GM18520 (cell line): ENCODE results near the gene DSCAM.

ENCODE experiments used
- ATAC-seq: cut with Tn5 transposase; IDR thresholded peaks from one replicate; pipeline ENCODE4 v1.9.1; 2021; ENCODE audit not compliant: unreplicated experiment

The DSCAM gene

GRCh38 chr21:40719615-40720014 is 127.3 kb downstream of the DSCAM start:
- ATAC-seq = no peak

GRCh38 chr21:40717028-40717427 is 129.9 kb downstream of the DSCAM start:
- ATAC-seq = no peak

- ATAC-seq = no peak
Measured at GRCh38 chr21:40714536-40714935, 132.4 kb downstream of the DSCAM start.

GRCh38 chr21:40707656-40708244 is 139.2 kb downstream of the DSCAM start:
- no peak for ATAC-seq

GRCh38 chr21:40706806-40707655 is 139.9 kb downstream of the DSCAM start:
- ATAC-seq = no peak

GRCh38 chr21:40706176-40706575 is 140.8 kb downstream of the DSCAM start:
- ATAC-seq = no peak

- no peak for ATAC-seq
Measured at GRCh38 chr21:40704141-40704540, 142.8 kb downstream of the DSCAM start.

- ATAC-seq = no peak
Measured at GRCh38 chr21:40699366-40699765, 147.6 kb downstream of the DSCAM start.

GRCh38 chr21:40696246-40696645 is 150.7 kb downstream of the DSCAM start:
- ATAC-seq = no peak

GRCh38 chr21:40689840-40690360 is 157.1 kb downstream of the DSCAM start:
- ATAC-seq = no peak

- ATAC-seq = no peak
Measured at GRCh38 chr21:40689217-40689616, 157.7 kb downstream of the DSCAM start.

GRCh38 chr21:40688106-40688864 is 158.7 kb downstream of the DSCAM start:
- ATAC-seq = no peak

GRCh38 chr21:40687625-40688024 is 159.3 kb downstream of the DSCAM start:
- ATAC-seq = no peak

GRCh38 chr21:40686526-40686925 is 160.4 kb downstream of the DSCAM start:
- no peak for ATAC-seq

- ATAC-seq = no peak
Measured at GRCh38 chr21:40685141-40685540, 161.8 kb downstream of the DSCAM start.

GRCh38 chr21:40684726-40685125 is 162.2 kb downstream of the DSCAM start:
- no peak for ATAC-seq

GRCh38 chr21:40683349-40683748 is 163.6 kb downstream of the DSCAM start:
- no peak for ATAC-seq

- ATAC-seq = no peak
Measured at GRCh38 chr21:40681164-40681859, 165.6 kb downstream of the DSCAM start.

GRCh38 chr21:40680311-40680710 is 166.6 kb downstream of the DSCAM start:
- ATAC-seq = no peak

- no peak for ATAC-seq
Measured at GRCh38 chr21:40678681-40679284, 168.2 kb downstream of the DSCAM start.

- no peak for ATAC-seq
Measured at GRCh38 chr21:40675017-40675416, 171.9 kb downstream of the DSCAM start.
